IMR-90 (cell line): ENCODE data around the gene MTMR8. TPM values are rescaled to one million over a fixed set of nuclear protein-coding genes. Genes with fewer than 3 reads are reported as not detected.

Experiments
- ATAC-seq: fragments of 200-7000 bp; cut with Tn5 transposase; 2 replicates; pipeline ENCODE4 v1.9.1; 2020; ENCODE audit warnings: low read depth, mild to moderate bottlenecking, moderate library complexity
- BruUV-seq: library from RNA; stranded (reverse); fragments of 400-500 nt; replicated peaks from 2 replicates; lab custom pipeline; 2021; lab: Mats Ljungman, UMichigan
- CTCF ChIA-PET: fragments of 300-600 bp; formaldehyde crosslinking; extraction: SDS; loops from one replicate; lab custom pipeline; 2021; ENCODE audit warnings: antibody characterized with exemption; lab: Yijun Ruan, JAX
- POLR2A ChIA-PET: fragments of 300-600 bp; sonication (Branson Sonifier 250); formaldehyde crosslinking; loops from one replicate; lab custom pipeline; 2022; ENCODE audit warnings: antibody characterized with exemption; ENCODE audit not compliant: unreplicated experiment; lab: Charles Lee
- DNase-seq: peaks from one replicate; pipeline ENCODE4 v3.0.0; 2013
- H2AFZ ChIP-seq: replicated peaks from 2 replicates; pipeline ENCODE3; 2013; ENCODE audit warnings: low read length, mild to moderate bottlenecking; ENCODE audit not compliant: poor library complexity
- H2AK5ac ChIP-seq: 2 replicates; pipeline ENCODE4 v1.6.1; 2013; ENCODE audit warnings: low read depth, low read length, inconsistent platforms
- H2AK9ac ChIP-seq: replicated peaks from 2 replicates; pipeline ENCODE3; 2013; ENCODE audit warnings: mild to moderate bottlenecking, low read depth, low read length, moderate library complexity; ENCODE audit not compliant: poor library complexity
- H2BK120ac ChIP-seq: 2 replicates; pipeline ENCODE4 v1.6.1; 2013; ENCODE audit warnings: low read depth, low read length, inconsistent platforms
- H2BK15ac ChIP-seq: 3 replicates; pipeline ENCODE4 v1.6.1; 2013; ENCODE audit warnings: low read depth, low read length, inconsistent platforms
- H2BK20ac ChIP-seq: 2 replicates; pipeline ENCODE4 v1.6.1; 2013; ENCODE audit warnings: low read depth, mild to moderate bottlenecking, inconsistent platforms, low read length, moderate library complexity
- H2BK5ac ChIP-seq: 2 replicates; pipeline ENCODE4 v1.6.1; 2013; ENCODE audit warnings: mild to moderate bottlenecking, low read depth, low read length, inconsistent platforms; ENCODE audit not compliant: poor library complexity, severe bottlenecking
- H3K14ac ChIP-seq: replicated peaks from 2 replicates; pipeline ENCODE4 v1.6.1; 2013; ENCODE audit warnings: low read depth, low read length, inconsistent platforms
- H3K18ac ChIP-seq: 2 replicates; pipeline ENCODE4 v1.6.1; 2013; ENCODE audit warnings: low read depth, low read length, control low read depth
- H3K23ac ChIP-seq: 2 replicates; pipeline ENCODE4 v1.6.1; 2013; ENCODE audit warnings: low read depth, low read length, inconsistent platforms
- H3K27ac ChIP-seq: 2 replicates; pipeline ENCODE4 v1.5.1; 2013; ENCODE audit warnings: mild to moderate bottlenecking, control low read depth, low read length; ENCODE audit not compliant: insufficient read depth
- H3K27me3 ChIP-seq: 2 replicates; pipeline ENCODE4 v1.6.1; 2013; ENCODE audit warnings: low read length; ENCODE audit not compliant: control insufficient read depth, insufficient read depth
- H3K36me3 ChIP-seq: 2 replicates; pipeline ENCODE4 v1.6.1; 2013; ENCODE audit warnings: low read length, mixed read lengths; ENCODE audit not compliant: control insufficient read depth, insufficient read depth
- H3K4ac ChIP-seq: 2 replicates; pipeline ENCODE4 v1.6.1; 2013; ENCODE audit warnings: low read depth, low read length, inconsistent platforms
- H3K4me1 ChIP-seq: 2 replicates; pipeline ENCODE4 v1.6.1; 2013; ENCODE audit warnings: low read length, mixed read lengths; ENCODE audit not compliant: control insufficient read depth, insufficient read depth
- H3K4me2 ChIP-seq: 2 replicates; pipeline ENCODE4 v1.6.1; 2013; ENCODE audit warnings: low read depth, mild to moderate bottlenecking, control low read depth, low read length, moderate library complexity
- H3K4me3 ChIP-seq: 2 replicates; pipeline ENCODE4 v1.5.1; 2013; ENCODE audit warnings: low read depth, mild to moderate bottlenecking, control low read depth, low read length, moderate library complexity; ENCODE audit not compliant: insufficient read depth
- H3K56ac ChIP-seq: 2 replicates; pipeline ENCODE4 v1.6.1; 2013; ENCODE audit warnings: low read length, inconsistent platforms; ENCODE audit not compliant: insufficient read depth; ENCODE audit errors: extremely low read depth
- H3K79me1 ChIP-seq, 2 experiments: 2 replicates each; pipeline ENCODE4 v1.6.1; 2013; ENCODE audit warnings: low read length in 2 of 2, inconsistent platforms in 1 of 2, low read depth in 1 of 2
- H3K9ac ChIP-seq: 2 replicates; pipeline ENCODE4 v1.6.1; 2013; ENCODE audit warnings: low read depth, low read length, control low read depth
- H3K9me1 ChIP-seq: 2 replicates; pipeline ENCODE4 v1.6.1; 2013; ENCODE audit warnings: low read length, inconsistent platforms; ENCODE audit not compliant: insufficient read depth
- H3K9me3 ChIP-seq: 2 replicates; pipeline ENCODE4 v1.6.1; 2013; ENCODE audit warnings: low read length; ENCODE audit not compliant: control insufficient read depth, insufficient read depth
- H4K20me1 ChIP-seq: 2 replicates; pipeline ENCODE4 v1.6.1; 2013; ENCODE audit warnings: low read length, inconsistent platforms; ENCODE audit not compliant: insufficient read depth
- H4K5ac ChIP-seq: 2 replicates; pipeline ENCODE4 v1.6.1; 2013; ENCODE audit warnings: mild to moderate bottlenecking, low read depth, low read length, control low read depth
- H4K8ac ChIP-seq, 2 experiments: 2 replicates each; pipeline ENCODE4 v1.6.1; 2013; ENCODE audit warnings: low read depth in 2 of 2, low read length in 2 of 2, control low read depth in 1 of 2, inconsistent platforms in 1 of 2
- H4K91ac ChIP-seq: 2 replicates; pipeline ENCODE4 v1.6.1; 2013; ENCODE audit warnings: low read depth, low read length, inconsistent platforms; ENCODE audit not compliant: insufficient read depth
- BHLHE40 ChIP-seq: fragments of 150-350 bp; IDR thresholded peaks from 2 replicates; pipeline ENCODE4 v1.6.1; 2016; ENCODE audit warnings: mild to moderate bottlenecking, low read depth, low read length
- CEBPB ChIP-seq: IDR thresholded peaks from 2 replicates; pipeline ENCODE4 v1.6.1; 2012; ENCODE audit warnings: low read depth, low read length, improper control_type of control experiment
- CHD1 ChIP-seq: IDR thresholded peaks from 2 replicates; pipeline ENCODE4 v1.6.1; 2012; ENCODE audit warnings: low read depth, low read length, improper control_type of control experiment
- FOS ChIP-seq: fragments of 150-350 bp; IDR thresholded peaks from 2 replicates; pipeline ENCODE4 v1.6.1; 2016; ENCODE audit warnings: low read depth, low read length
- MAFK ChIP-seq: IDR thresholded peaks from 2 replicates; pipeline ENCODE4 v1.6.1; 2012; ENCODE audit warnings: low read depth, low read length, improper control_type of control experiment
- MAZ ChIP-seq: IDR thresholded peaks from 2 replicates; pipeline ENCODE4 v1.6.1; 2012; ENCODE audit warnings: low read depth, mild to moderate bottlenecking, low read length, improper control_type of control experiment, moderate library complexity, borderline replicate concordance
- MXI1 ChIP-seq: IDR thresholded peaks from 2 replicates; pipeline ENCODE4 v1.6.1; 2012; ENCODE audit warnings: low read depth, mild to moderate bottlenecking, low read length, moderate library complexity, borderline replicate concordance
- NFE2L2 ChIP-seq: fragments of 150-350 bp; IDR thresholded peaks from 2 replicates; pipeline ENCODE4 v1.6.1; 2016; ENCODE audit warnings: low read depth, mild to moderate bottlenecking, low read length
- POLR2A ChIP-seq: IDR thresholded peaks from 2 replicates; pipeline ENCODE4 v1.6.1; 2012; ENCODE audit warnings: mild to moderate bottlenecking, low read depth, low read length
- RAD21 ChIP-seq: IDR thresholded peaks from 2 replicates; pipeline ENCODE4 v1.6.1; 2012; ENCODE audit warnings: low read length, improper control_type of control experiment
- RCOR1 ChIP-seq: IDR thresholded peaks from 2 replicates; pipeline ENCODE4 v1.6.1; 2012; ENCODE audit warnings: mild to moderate bottlenecking, low read length, improper control_type of control experiment; ENCODE audit not compliant: insufficient replicate concordance
- RFX5 ChIP-seq: IDR thresholded peaks from 2 replicates; pipeline ENCODE4 v1.8.0; 2012; ENCODE audit warnings: low read depth, mild to moderate bottlenecking, low read length, moderate library complexity
- SMC3 ChIP-seq: fragments of 150-350 bp; IDR thresholded peaks from 2 replicates; pipeline ENCODE4 v1.6.1; 2016; ENCODE audit warnings: low read depth, mild to moderate bottlenecking, antibody characterized with exemption, low read length, moderate library complexity
- WGBS, 2 experiments: methylation state at CpG; one replicate each; pipeline versions ENCODE4 v1.1.5 to v1.1.7; 2013; ENCODE audit warnings: missing lambda C conversion rate in 2 of 2; ENCODE audit not compliant: insufficient read length in 1 of 2; ENCODE audit errors: extremely low coverage in 2 of 2; 5-methylcytosine and 5-hydroxymethylcytosine counted together
- dilution Hi-C: fragments of 300-500 bp; cut with HindIII; formaldehyde crosslinking; loops from one replicate; pipeline ENCODE4 v1.14.3; 2018; ENCODE audit warnings: low sequenced_read_pairs; ENCODE audit not compliant: unreplicated experiment
- in situ Hi-C: fragments of 300-500 bp; cut with MboI; formaldehyde crosslinking; loops from 3 replicates; pipeline ENCODE4 v1.14.3; 2019; ENCODE audit warnings: low sequenced_read_pairs, inconsistent platforms, mixed read lengths
- intact Hi-C: fragments of 100-400 bp; cut with micrococcal nuclease; formaldehyde crosslinking; loops from 2 replicates; pipeline ENCODE4 v1.10.0; 2022
- polyA plus RNA-seq, 3 experiments: library from polyadenylated mRNA; depleted of rRNA; stranded (reverse); fragments of >200 nt; gene quantifications; 2 replicates each; pipeline ENCODE4 v1.2.3, GENCODE V29; 2012; ENCODE audit warnings: low replicate concordance in 1 of 3
- total RNA-seq: library from RNA; depleted of rRNA; stranded (reverse); fragments of >200 nt; gene quantifications from 2 replicates; pipeline ENCODE4 v1.2.3, GENCODE V29; 2012
- TF ChIP-seq, protein P1 (sequence below): fragments of 150-350 bp; IDR thresholded peaks from 2 replicates; pipeline ENCODE4 v1.6.1; 2017; ENCODE audit warnings: mild to moderate bottlenecking, antibody characterized with exemption, low read length, low read depth
- TF ChIP-seq, protein P2 (sequence below): conservative IDR thresholded peaks from 2 replicates; pipeline ENCODE4 v1.5.1; 2012; ENCODE audit warnings: mild to moderate bottlenecking, low read depth, low read length, improper control_type of control experiment
- TF ChIP-seq, protein P3 (sequence below): fragments of 150-350 bp; IDR thresholded peaks from 2 replicates; pipeline ENCODE4 v1.6.1; 2016; ENCODE audit warnings: low read depth, mild to moderate bottlenecking, low read length, moderate library complexity, borderline replicate concordance

The MTMR8 gene
- total and polyA plus RNA-seq, 2 of the 4 experiments (the other 2 are of a cell fraction): not detected

DNA sequence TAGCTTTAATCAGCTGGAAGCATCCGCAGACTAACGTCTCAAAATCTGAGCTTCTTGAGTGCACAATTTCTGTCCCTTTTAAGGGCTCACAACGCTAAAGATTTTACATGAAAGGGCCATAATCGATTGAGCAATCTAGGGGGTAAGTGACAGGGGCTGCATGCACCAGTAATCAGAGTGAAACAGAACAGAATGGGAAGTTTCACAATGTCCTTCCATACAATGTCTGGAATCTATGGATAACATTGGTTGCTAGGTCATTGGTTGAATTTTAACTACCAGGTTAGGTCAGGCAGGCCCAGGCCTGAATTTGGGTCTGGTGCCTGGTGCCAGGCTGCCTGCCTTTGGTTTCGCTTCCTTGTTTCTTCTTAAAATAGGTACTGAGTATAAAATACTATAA lies 42.0 kb upstream of the MTMR8 start:
- no peaks in the 10 kb centered on the region for H3K9me1 ChIP-seq
- H3K9me3 ChIP-seq: peaks cover 3% of the 10 kb centered on the region; the same call in 1 of the 2 replicates
- no peak overlapping the region for H4K8ac ChIP-seq
- no peak overlapping the region for H3K56ac ChIP-seq
- in situ Hi-C loops (no loop called here), intact Hi-C loops (no loop called here), dilution Hi-C loops (no loop called here)
- H2BK20ac ChIP-seq: no peak overlapping the region
- H2AK9ac ChIP-seq: no peak overlapping the region
- ATAC-seq (no peak), DNase-seq (no peak)
- CTCF ChIA-PET: no interaction called here
- H3K4me2 ChIP-seq: no peak overlapping the region
- no peaks in the 10 kb centered on the region for H3K27me3 ChIP-seq
- no peak overlapping the region for H2AK5ac ChIP-seq
- no TSS peak for BruUV-seq
- H3K9ac ChIP-seq: no peak overlapping the region
- no peaks in the 10 kb centered on the region for H4K20me1 ChIP-seq
- H4K5ac ChIP-seq: no peak overlapping the region
- H2BK15ac ChIP-seq: no peak overlapping the region
- no peak overlapping the region for H2AFZ ChIP-seq
- H3K18ac ChIP-seq: no peak overlapping the region
- H3K4ac ChIP-seq: no peak overlapping the region
- H3K27ac ChIP-seq: no peak overlapping the region
- H3K4me1 ChIP-seq: no peaks in the 10 kb centered on the region
- H3K23ac ChIP-seq: no peak overlapping the region
- 50% methylated on average over 2 of the region's 5 CpGs; no CpG with 5 or more reads in 1 of the 2 experiments for WGBS, 2 experiments
- no peaks in the 10 kb centered on the region for H3K36me3 ChIP-seq
- H3K14ac ChIP-seq: no peak overlapping the region
- no peak for TF ChIP-seq MAZ
- no peak for TF ChIP-seq RFX5
- TF ChIP-seq RAD21: no peak
- no peak for TF ChIP-seq NFE2L2
- TF ChIP-seq, protein P1, sequence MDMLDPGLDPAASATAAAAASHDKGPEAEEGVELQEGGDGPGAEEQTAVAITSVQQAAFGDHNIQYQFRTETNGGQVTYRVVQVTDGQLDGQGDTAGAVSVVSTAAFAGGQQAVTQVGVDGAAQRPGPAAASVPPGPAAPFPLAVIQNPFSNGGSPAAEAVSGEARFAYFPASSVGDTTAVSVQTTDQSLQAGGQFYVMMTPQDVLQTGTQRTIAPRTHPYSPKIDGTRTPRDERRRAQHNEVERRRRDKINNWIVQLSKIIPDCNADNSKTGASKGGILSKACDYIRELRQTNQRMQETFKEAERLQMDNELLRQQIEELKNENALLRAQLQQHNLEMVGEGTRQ: no peak
- no peak for TF ChIP-seq BHLHE40
- TF ChIP-seq MAFK: no peak
- TF ChIP-seq, protein P2, sequence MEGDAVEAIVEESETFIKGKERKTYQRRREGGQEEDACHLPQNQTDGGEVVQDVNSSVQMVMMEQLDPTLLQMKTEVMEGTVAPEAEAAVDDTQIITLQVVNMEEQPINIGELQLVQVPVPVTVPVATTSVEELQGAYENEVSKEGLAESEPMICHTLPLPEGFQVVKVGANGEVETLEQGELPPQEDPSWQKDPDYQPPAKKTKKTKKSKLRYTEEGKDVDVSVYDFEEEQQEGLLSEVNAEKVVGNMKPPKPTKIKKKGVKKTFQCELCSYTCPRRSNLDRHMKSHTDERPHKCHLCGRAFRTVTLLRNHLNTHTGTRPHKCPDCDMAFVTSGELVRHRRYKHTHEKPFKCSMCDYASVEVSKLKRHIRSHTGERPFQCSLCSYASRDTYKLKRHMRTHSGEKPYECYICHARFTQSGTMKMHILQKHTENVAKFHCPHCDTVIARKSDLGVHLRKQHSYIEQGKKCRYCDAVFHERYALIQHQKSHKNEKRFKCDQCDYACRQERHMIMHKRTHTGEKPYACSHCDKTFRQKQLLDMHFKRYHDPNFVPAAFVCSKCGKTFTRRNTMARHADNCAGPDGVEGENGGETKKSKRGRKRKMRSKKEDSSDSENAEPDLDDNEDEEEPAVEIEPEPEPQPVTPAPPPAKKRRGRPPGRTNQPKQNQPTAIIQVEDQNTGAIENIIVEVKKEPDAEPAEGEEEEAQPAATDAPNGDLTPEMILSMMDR: no peak
- TF ChIP-seq CHD1: no peak
- no peak for TF ChIP-seq POLR2A
- no peak for TF ChIP-seq CEBPB
- no peak for TF ChIP-seq MXI1
- no peak for TF ChIP-seq SMC3
- TF ChIP-seq, protein P3, sequence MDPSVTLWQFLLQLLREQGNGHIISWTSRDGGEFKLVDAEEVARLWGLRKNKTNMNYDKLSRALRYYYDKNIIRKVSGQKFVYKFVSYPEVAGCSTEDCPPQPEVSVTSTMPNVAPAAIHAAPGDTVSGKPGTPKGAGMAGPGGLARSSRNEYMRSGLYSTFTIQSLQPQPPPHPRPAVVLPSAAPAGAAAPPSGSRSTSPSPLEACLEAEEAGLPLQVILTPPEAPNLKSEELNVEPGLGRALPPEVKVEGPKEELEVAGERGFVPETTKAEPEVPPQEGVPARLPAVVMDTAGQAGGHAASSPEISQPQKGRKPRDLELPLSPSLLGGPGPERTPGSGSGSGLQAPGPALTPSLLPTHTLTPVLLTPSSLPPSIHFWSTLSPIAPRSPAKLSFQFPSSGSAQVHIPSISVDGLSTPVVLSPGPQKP: no peak
- no peak for TF ChIP-seq FOS
- no peak for TF ChIP-seq RCOR1
- POLR2A ChIA-PET: no interaction called here
- no peak overlapping the region for H2BK5ac ChIP-seq
- no peak overlapping the region for H2BK120ac ChIP-seq
- no peaks in the 10 kb centered on the region for H3K79me1 ChIP-seq
- no peak overlapping the region for H3K4me3 ChIP-seq
- no peak overlapping the region for H4K91ac ChIP-seq
